T-cell (primary cell): ENCODE data around the gene ANAPC1. TPM values are rescaled to one million over a fixed set of nuclear protein-coding genes. Genes with fewer than 3 reads are reported as not detected.

Experiments used
- ATAC-seq, 4 experiments: fragments of 200-7000 bp in 3 of 4; fragments of 150-1000 bp in 1 of 4; cut with Tn5 transposase; replicated peaks in 1 of 4; 1 replicate in 3 of 4; 2 replicates in 1 of 4; pipeline ENCODE4 v1.10.0; 2021; ENCODE audit warnings: moderate library complexity in 3 of 4, mild to moderate bottlenecking in 2 of 4, moderate number of reproducible peaks in 1 of 4
- CTCF ChIA-PET, 2 donors: fragments of 300-600 bp; sonication (Branson Sonifier 250); formaldehyde crosslinking; loops; one replicate each; lab custom pipeline; 2022; ENCODE audit warnings: antibody characterized with exemption in 2 of 2; lab: Charles Lee
- POLR2A ChIA-PET, 2 donors: fragments of 300-600 bp; sonication (Branson Sonifier 250); formaldehyde crosslinking; loops; one replicate each; lab custom pipeline; 2022; ENCODE audit warnings: antibody characterized with exemption in 2 of 2; lab: Charles Lee
- DNase-seq, 35 experiments: peaks; one replicate each; pipeline versions ENCODE4 v3.0.0 to v3.0.0-alpha.2; 2013 to 2023
- H3K27ac ChIP-seq: one replicate; pipeline ENCODE4 v1.5.1; 2013; ENCODE audit warnings: low read length
- H3K27me3 ChIP-seq, 2 experiments: replicated peaks in 1 of 2; 1 replicate in 1 of 2; 2 replicates in 1 of 2; pipeline versions ENCODE4 v1.6.1 to v1.7.0; 2013; ENCODE audit warnings: low read length in 1 of 2, mixed read lengths in 1 of 2; ENCODE audit not compliant: control insufficient read depth in 2 of 2, insufficient read depth in 2 of 2; ENCODE audit errors: extremely low read depth in 1 of 2
- H3K36me3 ChIP-seq, 2 donors: 1 replicate in 1 of 2; 2 replicates in 1 of 2; pipeline versions ENCODE4 v1.6.1 to v1.7.0; 2013; ENCODE audit warnings: low read length in 1 of 2; ENCODE audit not compliant: control insufficient read depth in 2 of 2, insufficient read depth in 1 of 2; ENCODE audit errors: extremely low read depth in 1 of 2
- H3K4me1 ChIP-seq, 2 experiments: 1 replicate in 1 of 2; 2 replicates in 1 of 2; pipeline versions ENCODE4 v1.6.1 to v1.7.0; 2013; ENCODE audit warnings: low read length in 2 of 2, mixed read lengths in 1 of 2; ENCODE audit not compliant: insufficient read depth in 2 of 2, control insufficient read depth in 1 of 2; ENCODE audit errors: extremely low read depth in 1 of 2
- H3K4me3 ChIP-seq, 2 donors: 1 replicate in 1 of 2; 2 replicates in 1 of 2; pipeline versions ENCODE4 v1.5.1 to v1.7.0; 2013; ENCODE audit warnings: mild to moderate bottlenecking in 2 of 2, low read length in 1 of 2, moderate library complexity in 1 of 2; ENCODE audit not compliant: control insufficient read depth in 1 of 2; ENCODE audit errors: extremely low read depth in 1 of 2
- H3K9me3 ChIP-seq: 2 replicates; pipeline ENCODE4 v1.7.0; 2013
- H3K27ac Mint-ChIP-seq, 2 donors: one replicate each; pipeline ENCODE4 v1.8.0; 2020 to 2021; ENCODE audit warnings: mild to moderate bottlenecking in 2 of 2, mixed read lengths in 2 of 2
- H3K27me3 Mint-ChIP-seq, 2 donors: one replicate each; pipeline ENCODE4 v1.8.0; 2021 to 2022; ENCODE audit warnings: mixed read lengths in 2 of 2
- H3K36me3 Mint-ChIP-seq: one replicate; pipeline ENCODE4 v1.8.0; 2021; ENCODE audit warnings: mixed read lengths
- H3K4me1 Mint-ChIP-seq, 3 donors: one replicate each; pipeline ENCODE4 v1.8.0; 2020 to 2022; ENCODE audit warnings: mixed read lengths in 3 of 3, mild to moderate bottlenecking in 1 of 3
- H3K4me3 Mint-ChIP-seq, 3 donors: one replicate each; pipeline ENCODE4 v1.8.0; 2020 to 2022; ENCODE audit warnings: mild to moderate bottlenecking in 3 of 3, mixed read lengths in 3 of 3, moderate library complexity in 3 of 3
- H3K9me3 Mint-ChIP-seq, 3 donors: one replicate each; pipeline ENCODE4 v1.8.0; 2020 to 2022; ENCODE audit warnings: mixed read lengths in 3 of 3
- WGBS: methylation state at CpG from one replicate; pipeline ENCODE4 v1.1.5; 2013; ENCODE audit warnings: missing lambda C conversion rate; ENCODE audit not compliant: insufficient coverage; 5-methylcytosine and 5-hydroxymethylcytosine counted together
- total RNA-seq, 35 experiments: library from RNA in 6 of 35; stranded (reverse) in 6 of 35; fragments of 120-200 nt in 1 of 35; gene quantifications; one replicate each; pipeline versions ENCODE4 v1.2.1 to v1.2.4 and lab custom pipeline; 2013 to 2026

Gene ANAPC1
- total RNA-seq, 5 donors from 2014 or later (not counting 1 experiment from before 2014, with no cell fraction given): 51.3 to 69.9 (median 63.8) TPM

DNA sequence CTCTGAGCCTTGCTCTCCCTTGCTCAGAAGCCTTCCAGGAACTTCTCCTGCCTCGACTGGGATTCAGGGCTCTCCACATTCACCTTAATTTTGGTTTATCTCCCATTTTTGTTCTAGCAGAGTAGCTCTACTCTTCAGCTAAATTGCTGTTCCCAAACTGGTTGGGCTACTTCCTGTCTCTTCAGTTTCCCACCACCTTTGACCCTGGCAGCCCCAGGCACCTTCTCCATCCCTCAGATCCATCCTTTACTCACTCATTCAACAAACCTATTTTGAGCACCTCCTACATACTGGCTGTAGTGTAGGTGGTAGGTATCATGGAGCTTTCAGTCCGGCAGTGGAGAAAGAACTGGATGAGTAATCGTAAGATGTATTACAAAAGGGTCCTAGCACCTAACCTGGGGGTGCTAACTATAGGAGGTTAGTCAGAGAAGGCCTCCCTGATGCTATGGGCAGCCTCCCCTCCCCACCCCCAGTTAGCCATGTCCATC is 40.7 kb upstream of the ANAPC1 start:
- peaks cover 0 to 12% of the 10 kb centered on the region in 2 donors for H3K27me3 Mint-ChIP-seq
- H3K27me3 ChIP-seq: peaks cover 0 to 12% of the 10 kb centered on the region in 2 experiments
- no peaks in the 10 kb centered on the region for H3K9me3 ChIP-seq
- H3K4me3 Mint-ChIP-seq: no peak overlapping the region
- ChIA-PET CTCF (interaction anchor here in 1 of 2 donors (0.6 kb wide), 1 partner anchor 165 kb away, joined by 3 read pairs; no protein-coding TSS in a partner anchor), POLR2A (no interaction called here)
- WGBS: 50% methylated on average over 1 of the region's 3 CpGs
- no peak overlapping the region for H3K27ac Mint-ChIP-seq
- H3K27ac ChIP-seq: no peak overlapping the region
- no peaks in the 10 kb centered on the region for H3K36me3 ChIP-seq
- no peak for DNase-seq
- no peaks in the 10 kb centered on the region for H3K4me1 Mint-ChIP-seq
- no peaks in the 10 kb centered on the region for H3K36me3 Mint-ChIP-seq
- ATAC-seq: no peak
- no peaks in the 10 kb centered on the region for H3K4me1 ChIP-seq
- no peak overlapping the region for H3K4me3 ChIP-seq
- no peaks in the 10 kb centered on the region for H3K9me3 Mint-ChIP-seq

DNA sequence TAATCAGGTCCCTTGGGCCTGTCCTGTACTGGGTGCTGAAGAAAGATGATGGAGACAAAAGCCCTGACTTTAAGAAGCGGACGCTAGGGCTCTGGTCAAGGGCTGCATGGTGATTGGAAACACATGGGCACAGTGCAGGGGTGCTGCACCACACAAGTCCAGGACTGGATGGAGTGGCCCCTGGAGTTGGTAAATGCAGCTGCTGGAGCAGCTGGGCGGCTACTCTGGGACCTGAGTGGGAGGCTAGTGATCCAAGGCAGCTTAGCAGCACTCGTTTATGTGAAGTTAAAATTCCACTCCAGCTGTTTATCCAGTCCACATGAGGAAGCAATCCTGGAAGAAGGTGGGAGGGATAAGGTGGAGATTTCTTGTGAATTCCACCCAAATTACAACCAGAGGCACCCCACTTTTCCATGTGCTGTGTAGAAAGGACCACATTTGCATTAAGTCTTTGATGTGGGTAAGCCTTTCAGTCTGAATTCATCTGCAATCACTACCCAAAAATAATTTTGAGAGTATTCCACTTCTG is 39.3 kb upstream of the ANAPC1 start:
- peaks cover 3 to 12% of the 10 kb centered on the region in 2 donors for H3K27me3 Mint-ChIP-seq
- no peaks in the 10 kb centered on the region for H3K36me3 Mint-ChIP-seq
- H3K27me3 ChIP-seq: peaks cover 0 to 14% of the 10 kb centered on the region in 2 experiments
- H3K27ac Mint-ChIP-seq: no peak overlapping the region
- no peaks in the 10 kb centered on the region for H3K36me3 ChIP-seq
- H3K4me3 ChIP-seq: no peak overlapping the region
- no peaks in the 10 kb centered on the region for H3K9me3 Mint-ChIP-seq
- H3K4me1 ChIP-seq: no peaks in the 10 kb centered on the region
- H3K4me3 Mint-ChIP-seq: no peak overlapping the region
- no peaks in the 10 kb centered on the region for H3K4me1 Mint-ChIP-seq
- ChIA-PET CTCF (no interaction called here), POLR2A (no interaction called here)
- ATAC-seq (no peak), DNase-seq (no peak)
- no peak overlapping the region for H3K27ac ChIP-seq
- WGBS: 88% methylated on average over 2 of the region's 4 CpGs
- no peaks in the 10 kb centered on the region for H3K9me3 ChIP-seq

DNA sequence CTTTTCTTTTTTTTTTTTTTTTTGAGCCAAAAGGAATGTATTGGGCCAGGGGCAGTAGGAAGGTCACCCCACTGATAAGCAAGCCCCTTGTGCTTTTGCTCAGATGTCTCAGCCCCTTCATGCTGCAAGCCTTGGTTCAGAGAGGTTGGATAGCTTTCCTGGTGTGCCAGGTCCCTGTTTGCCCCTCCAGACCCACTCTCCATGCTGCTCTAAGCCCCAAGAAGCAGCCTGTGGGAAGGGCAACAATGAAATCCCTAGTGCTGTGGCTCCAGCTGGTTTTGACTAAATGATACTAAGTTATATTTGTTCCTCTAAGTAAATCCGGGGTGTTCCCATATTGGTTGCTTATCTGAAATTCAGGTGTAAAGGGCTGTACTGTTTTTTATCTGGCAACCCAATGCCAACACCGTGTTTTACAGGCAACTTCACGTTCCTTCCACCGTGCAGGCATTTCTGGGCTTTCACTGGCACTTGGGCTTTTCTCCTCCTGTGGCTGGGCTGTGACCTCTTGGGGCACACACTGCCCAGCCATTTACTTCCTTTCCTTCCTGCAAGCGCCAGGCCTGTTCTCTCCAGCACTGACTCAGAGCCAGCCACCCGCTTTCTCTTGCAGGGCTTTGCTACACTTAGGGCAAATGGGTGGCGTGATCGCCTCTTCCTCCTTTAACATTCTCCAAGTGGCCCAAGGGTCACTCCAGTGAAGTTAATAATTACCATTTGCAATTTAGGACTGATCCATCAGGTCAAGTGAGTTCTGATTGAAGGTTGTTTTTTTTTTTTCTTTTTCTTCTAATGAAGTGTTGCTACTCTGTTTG is 36.0 kb upstream of the ANAPC1 start:
- Mint-ChIP-seq H3K9me3 (no peaks in the 10 kb centered on the region), H3K36me3 (no peaks in the 10 kb centered on the region), H3K4me1 (no peaks in the 10 kb centered on the region), H3K4me3 (no peak overlapping the region), H3K27me3 (peaks cover 8% of the 10 kb centered on the region in 2 donors), H3K27ac (no peak overlapping the region)
- Histone ChIP-seq H3K27me3 (peaks cover 0 to 6% of the 10 kb centered on the region in 2 experiments), H3K9me3 (no peaks in the 10 kb centered on the region), H3K4me3 (no peak overlapping the region), H3K4me1 (no peaks in the 10 kb centered on the region), H3K27ac (no peak overlapping the region), H3K36me3 (no peaks in the 10 kb centered on the region)
- 91% methylated on average over 5 of the region's 8 CpGs for WGBS
- DNase-seq (no peak), ATAC-seq (no peak)
- ChIA-PET POLR2A (no interaction called here), CTCF (no interaction called here)

DNA sequence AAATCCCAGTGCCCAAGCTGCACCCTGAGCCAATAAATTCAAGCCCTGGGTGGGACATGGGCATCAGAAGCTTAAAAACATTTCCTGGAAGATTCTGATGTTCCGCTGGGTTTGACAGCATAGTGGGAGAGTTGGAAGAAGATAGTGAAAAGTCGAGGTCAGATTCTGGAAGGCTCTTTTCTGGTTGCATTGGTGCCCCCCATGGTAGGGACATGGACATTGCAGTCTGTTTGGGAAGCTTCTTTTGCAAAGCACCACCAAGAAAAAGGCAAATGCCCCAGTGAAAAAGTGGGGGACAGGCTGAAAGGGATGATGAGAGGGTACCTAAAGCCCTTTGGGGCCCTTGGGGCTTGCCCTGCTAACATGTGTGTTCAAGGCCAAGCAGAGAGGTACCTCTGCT is 35.4 kb upstream of the ANAPC1 start:
- H3K4me1 Mint-ChIP-seq: no peaks in the 10 kb centered on the region
- POLR2A ChIA-PET: no interaction called here
- no peak for DNase-seq
- H3K4me1 ChIP-seq: no peaks in the 10 kb centered on the region
- peaks cover 4 to 8% of the 10 kb centered on the region in 2 donors for H3K27me3 Mint-ChIP-seq
- H3K27ac ChIP-seq: no peak overlapping the region
- H3K27me3 ChIP-seq: peaks cover 0 to 2% of the 10 kb centered on the region in 2 experiments
- H3K4me3 ChIP-seq: no peak overlapping the region
- no peaks in the 10 kb centered on the region for H3K9me3 Mint-ChIP-seq
- WGBS: 54% methylated on average over 2 of the region's 2 CpGs
- CTCF ChIA-PET: no interaction called here
- no peaks in the 10 kb centered on the region for H3K36me3 Mint-ChIP-seq
- ATAC-seq: no peak
- H3K27ac Mint-ChIP-seq: no peak overlapping the region
- H3K4me3 Mint-ChIP-seq: no peak overlapping the region
- no peaks in the 10 kb centered on the region for H3K9me3 ChIP-seq
- H3K36me3 ChIP-seq: no peaks in the 10 kb centered on the region

DNA sequence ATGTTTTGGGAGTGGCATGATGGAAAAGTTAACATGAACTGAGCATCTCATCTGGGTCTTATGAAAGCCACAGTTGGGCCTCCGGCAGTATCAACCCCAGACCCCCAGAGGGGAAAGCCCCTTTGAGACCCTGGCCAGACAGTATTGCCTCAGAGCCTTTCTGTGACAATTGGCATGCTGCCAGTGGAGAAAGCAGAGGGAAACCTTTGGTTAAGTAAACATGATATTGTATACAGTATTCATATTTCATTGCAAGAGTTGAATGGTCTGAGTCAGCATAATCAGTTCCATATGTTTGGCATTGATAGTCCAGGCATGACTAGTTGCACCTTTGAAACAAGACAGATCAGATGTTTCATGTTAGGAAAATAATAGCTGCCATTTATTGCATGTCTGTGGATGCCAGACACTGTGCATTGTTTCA is 34.4 kb upstream of the ANAPC1 start:
- ATAC-seq (no peak), DNase-seq (no peak)
- no peaks in the 10 kb centered on the region for H3K4me1 ChIP-seq
- no peaks in the 10 kb centered on the region for H3K36me3 Mint-ChIP-seq
- ChIA-PET POLR2A (interaction anchor here in 1 of 2 donors (0.6 kb wide), 1 partner anchor 1798 kb away, joined by 3 read pairs; no protein-coding TSS in a partner anchor), CTCF (no interaction called here)
- no CpG with 5 or more reads among the region's 1 CpG for WGBS
- no peaks in the 10 kb centered on the region for H3K9me3 ChIP-seq
- no peak overlapping the region for H3K4me3 Mint-ChIP-seq
- H3K4me3 ChIP-seq: no peak overlapping the region
- no peaks in the 10 kb centered on the region for H3K4me1 Mint-ChIP-seq
- H3K27me3 Mint-ChIP-seq: peaks cover 2 to 8% of the 10 kb centered on the region in 2 donors
- no peaks in the 10 kb centered on the region for H3K9me3 Mint-ChIP-seq
- no peak overlapping the region for H3K27ac ChIP-seq
- H3K27me3 ChIP-seq: peaks cover 0 to 2% of the 10 kb centered on the region in 2 experiments
- H3K27ac Mint-ChIP-seq: no peak overlapping the region
- H3K36me3 ChIP-seq: no peaks in the 10 kb centered on the region

DNA sequence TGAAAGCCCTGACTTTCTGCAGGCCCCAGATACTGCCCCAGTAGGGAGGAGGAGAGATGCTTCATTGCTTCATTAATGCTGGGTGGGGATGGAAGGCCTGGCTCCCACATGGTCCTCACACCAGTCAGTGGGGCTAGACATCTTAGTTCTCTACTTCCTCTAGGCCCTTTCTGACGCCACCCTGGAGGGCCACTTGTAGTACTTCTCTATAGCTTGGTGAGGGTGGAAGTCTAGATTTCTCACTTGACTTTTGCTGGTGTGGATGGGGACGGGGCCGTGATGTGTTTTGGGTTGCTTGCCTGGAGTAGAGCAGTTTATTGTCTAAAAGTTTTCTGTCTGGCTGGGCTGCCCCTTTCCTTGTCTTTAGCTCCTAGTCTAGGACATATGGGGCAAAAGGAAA is 33.1 kb upstream of the ANAPC1 start:
- DNase-seq (no peak), ATAC-seq (no peak)
- H3K9me3 ChIP-seq: no peaks in the 10 kb centered on the region
- no peaks in the 10 kb centered on the region for H3K36me3 ChIP-seq
- Mint-ChIP-seq H3K4me3 (no peak overlapping the region), H3K4me1 (no peaks in the 10 kb centered on the region), H3K9me3 (no peaks in the 10 kb centered on the region), H3K27me3 (peaks cover 0 to 8% of the 10 kb centered on the region in 2 donors), H3K27ac (no peak overlapping the region), H3K36me3 (no peaks in the 10 kb centered on the region)
- H3K27me3 ChIP-seq: peaks cover 0 to 2% of the 10 kb centered on the region in 2 experiments
- ChIA-PET POLR2A (interaction anchor here in 1 of 2 donors (0.6 kb wide), 1 partner anchor 35 kb away, joined by 5 read pairs; no protein-coding TSS in a partner anchor), CTCF (interaction anchor here in 1 of 2 donors (0.7 kb wide), 1 partner anchor 14 kb away, joined by 5 read pairs; no protein-coding TSS in a partner anchor)
- WGBS: 100% methylated on average over 2 of the region's 3 CpGs
- H3K4me1 ChIP-seq: no peaks in the 10 kb centered on the region
- no peak overlapping the region for H3K27ac ChIP-seq
- no peak overlapping the region for H3K4me3 ChIP-seq
